HepG2 (cell line): ENCODE results near the gene TUBA4B. TPM values are rescaled to one million over a fixed set of nuclear protein-coding genes. Genes with fewer than 3 reads are reported as not detected.
A peak's percentile ranks its signal among the peaks of the same experiment; 100 is the strongest.

Experiments used
- ARHGAP35 ChIP-seq: sonication (generic); formaldehyde crosslinking; IDR thresholded peaks from 2 replicates; pipeline ENCODE4 v1.9.0; 2022; ENCODE audit warnings: mild to moderate bottlenecking, inconsistent platforms, moderate library complexity, missing genetic modification reagents, borderline replicate concordance
- ATAD3A ChIP-seq: sonication (generic); formaldehyde crosslinking; IDR thresholded peaks from 2 replicates; pipeline ENCODE4 v1.4.0; 2020; ENCODE audit warnings: missing genetic modification reagents
- FOXK1 ChIP-seq: sonication (generic); formaldehyde crosslinking; IDR thresholded peaks from 2 replicates; pipeline ENCODE4 v1.4.0; 2020; ENCODE audit warnings: low read depth, missing genetic modification reagents, borderline replicate concordance
- HMGXB3 ChIP-seq: sonication (generic); formaldehyde crosslinking; IDR thresholded peaks from 2 replicates; pipeline ENCODE4 v1.4.0; 2020; ENCODE audit warnings: missing genetic modification reagents, borderline replicate concordance
- NFYB ChIP-seq: sonication (generic); formaldehyde crosslinking; IDR thresholded peaks from 2 replicates; pipeline ENCODE4 v1.4.0; 2020; ENCODE audit warnings: missing genetic modification reagents
- NR3C1 ChIP-seq: sonication (generic); formaldehyde crosslinking; IDR thresholded peaks from 2 replicates; pipeline ENCODE4 v1.4.0; 2020; ENCODE audit warnings: missing genetic modification reagents
- PATZ1 ChIP-seq: sonication (generic); formaldehyde crosslinking; IDR thresholded peaks from 2 replicates; pipeline ENCODE4 v1.4.0; 2020; ENCODE audit warnings: missing genetic modification reagents
- SRY ChIP-seq: sonication (generic); formaldehyde crosslinking; IDR thresholded peaks from 2 replicates; pipeline ENCODE4 v1.8.0; 2022; ENCODE audit warnings: mild to moderate bottlenecking, missing genetic modification reagents
- TRIM22 ChIP-seq: fragments of 450-650 bp; IDR thresholded peaks from 2 replicates; pipeline ENCODE4 v1.6.1; 2017
- ZBTB34 ChIP-seq: sonication (generic); formaldehyde crosslinking; IDR thresholded peaks from 2 replicates; pipeline ENCODE4 v1.8.0; 2022; ENCODE audit warnings: mild to moderate bottlenecking, missing genetic modification reagents
- ZNF282 ChIP-seq: fragments of 450-650 bp; IDR thresholded peaks from 2 replicates; pipeline ENCODE4 v1.6.1; 2018; ENCODE audit not compliant: partially characterized antibody
- ZNF30 ChIP-seq: sonication (generic); formaldehyde crosslinking; IDR thresholded peaks from 2 replicates; pipeline ENCODE4 v1.5.0; 2020; ENCODE audit warnings: mild to moderate bottlenecking, missing genetic modification reagents
- ZNF333 ChIP-seq: sonication (generic); formaldehyde crosslinking; IDR thresholded peaks from 2 replicates; pipeline ENCODE4 v1.4.0; 2020; ENCODE audit warnings: mild to moderate bottlenecking, missing genetic modification reagents, borderline replicate concordance
- ZNF609 ChIP-seq: sonication (generic); formaldehyde crosslinking; IDR thresholded peaks from 2 replicates; pipeline ENCODE4 v1.4.0; 2020; ENCODE audit warnings: mild to moderate bottlenecking, missing genetic modification reagents, borderline replicate concordance
- polyA plus RNA-seq, 8 experiments: library from polyadenylated mRNA; depleted of rRNA in 3 of 8; stranded (reverse) in 7 of 8; unstranded in 1 of 8; fragments of >200 nt; fragmentation: Illumina TruSeq in 4 of 8; extraction: Trizol in 4 of 8; gene quantifications; 2 replicates each; pipeline versions ENCODE4 v1.2.1 to v1.2.3, GENCODE V29; 2011 to 2016; ENCODE audit warnings: low read depth in 4 of 8, missing spikeins in 1 of 8, mixed read lengths in 1 of 8; ENCODE audit not compliant: insufficient read depth in 1 of 8
- total RNA-seq, 5 experiments: library from RNA; depleted of rRNA; stranded (reverse); fragments of >200 nt; fragmentation: Illumina TruSeq; extraction: Trizol; gene quantifications; 2 replicates each; pipeline ENCODE4 v1.2.3, GENCODE V29; 2016; ENCODE audit warnings: low read depth in 1 of 5

TUBA4B gene
- total and polyA plus RNA-seq, 2 of the 13 experiments (the other 11 are each of a cell fraction or from before 2014, with no cell fraction given): 0.18 to 0.22 TPM

GRCh38 chr2:219229305-219230058, 23.6 kb upstream of the TUBA4B start, which contains the start of the genes ANKZF1 and ATG9A (continued):
- TF ChIP-seq HMGXB3 (CRISPR knock-in tag) (no peak), PATZ1 (CRISPR knock-in tag) (peak; percentile 15; the same call in 1 of the 2 replicates), NR3C1 (CRISPR knock-in tag) (no peak), TRIM22 (no peak), NFYB (CRISPR knock-in tag) (peak; percentile 100), FOXK1 (CRISPR knock-in tag) (peak; percentile 97), ZNF609 (CRISPR knock-in tag) (peak; percentile 69), ARHGAP35 (peak; percentile 6; the same call in 1 of the 2 replicates), ZNF333 (CRISPR knock-in tag) (no peak), SRY (CRISPR knock-in tag) (peak; percentile 38; the same call in 1 of the 2 replicates), ZNF282 (no peak), ATAD3A (no peak), ZNF30 (CRISPR knock-in tag) (no peak), ZBTB34 (CRISPR knock-in tag) (no peak)
